ENCODE data around the gene PGBD5. TPM values are rescaled to one million over a fixed set of nuclear protein-coding genes. Genes with fewer than 3 reads are reported as not detected.

The PGBD5 gene
- total RNA-seq, 2 donors from 2014 or later: 0.14 to 0.63 TPM

- Histone ChIP-seq H3K4me1 (ENCODE audit: control insufficient read depth in 1 of 2, low read depth in 2 of 2) (no peaks in the 10 kb centered on the region), H3K27me3 (replicated peaks; ENCODE audit: insufficient read depth) (no peaks in the 10 kb centered on the region), H3K27ac (no peak overlapping the region), H3K9me3 (no peaks in the 10 kb centered on the region), H3K36me3 (no peaks in the 10 kb centered on the region), H3K4me3 (no peak overlapping the region)
- ATAC-seq (ENCODE audit: insufficient number of reproducible peaks, low FRiP score, low read depth) (no peak), DNase-seq (ENCODE audit: low spot score) (no peak)
- TF ChIP-seq, protein P1, sequence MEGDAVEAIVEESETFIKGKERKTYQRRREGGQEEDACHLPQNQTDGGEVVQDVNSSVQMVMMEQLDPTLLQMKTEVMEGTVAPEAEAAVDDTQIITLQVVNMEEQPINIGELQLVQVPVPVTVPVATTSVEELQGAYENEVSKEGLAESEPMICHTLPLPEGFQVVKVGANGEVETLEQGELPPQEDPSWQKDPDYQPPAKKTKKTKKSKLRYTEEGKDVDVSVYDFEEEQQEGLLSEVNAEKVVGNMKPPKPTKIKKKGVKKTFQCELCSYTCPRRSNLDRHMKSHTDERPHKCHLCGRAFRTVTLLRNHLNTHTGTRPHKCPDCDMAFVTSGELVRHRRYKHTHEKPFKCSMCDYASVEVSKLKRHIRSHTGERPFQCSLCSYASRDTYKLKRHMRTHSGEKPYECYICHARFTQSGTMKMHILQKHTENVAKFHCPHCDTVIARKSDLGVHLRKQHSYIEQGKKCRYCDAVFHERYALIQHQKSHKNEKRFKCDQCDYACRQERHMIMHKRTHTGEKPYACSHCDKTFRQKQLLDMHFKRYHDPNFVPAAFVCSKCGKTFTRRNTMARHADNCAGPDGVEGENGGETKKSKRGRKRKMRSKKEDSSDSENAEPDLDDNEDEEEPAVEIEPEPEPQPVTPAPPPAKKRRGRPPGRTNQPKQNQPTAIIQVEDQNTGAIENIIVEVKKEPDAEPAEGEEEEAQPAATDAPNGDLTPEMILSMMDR (IDR thresholded peaks at IDR 0.05): no peak
Measured at GRCh38 chr1:230314142-230314470, 112.0 kb downstream of the PGBD5 start.

- Histone ChIP-seq H3K9me3 (no peaks in the 10 kb centered on the region), H3K27me3 (replicated peaks; ENCODE audit: insufficient read depth) (no peaks in the 10 kb centered on the region), H3K4me3 (no peak overlapping the region), H3K4me1 (ENCODE audit: control insufficient read depth in 1 of 2, low read depth in 2 of 2) (no peaks in the 10 kb centered on the region), H3K36me3 (no peaks in the 10 kb centered on the region), H3K27ac (no peak overlapping the region)
- DNase-seq (ENCODE audit: low spot score): no peak
- TF ChIP-seq, protein P1 (IDR thresholded peaks at IDR 0.05): no peak
- no peak for ATAC-seq (ENCODE audit: insufficient number of reproducible peaks, low FRiP score, low read depth)
Measured at GRCh38 chr1:230313453-230314141, 112.5 kb downstream of the PGBD5 start.

DNA sequence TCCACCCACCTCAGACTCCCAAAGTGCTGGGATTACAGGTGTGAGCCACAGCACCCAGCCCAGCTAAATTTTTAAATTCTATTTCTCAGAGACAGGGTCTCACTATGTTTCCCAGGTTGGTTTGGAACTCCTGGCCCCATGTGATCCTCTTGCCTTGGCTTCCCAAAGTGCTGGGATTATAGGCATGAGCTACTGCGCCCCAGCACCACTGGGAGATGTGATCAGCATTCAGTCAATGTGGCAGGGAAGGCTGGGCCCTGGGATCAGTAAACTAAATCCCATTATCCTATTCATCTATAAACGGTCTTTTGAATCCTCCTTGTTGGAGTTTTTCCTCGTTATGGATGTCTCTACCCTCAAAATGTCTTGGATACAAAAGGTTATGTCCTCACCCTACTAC, 113.5 kb downstream of the PGBD5 start:
- Histone ChIP-seq H3K4me3 (no peak overlapping the region), H3K4me1 (ENCODE audit: control insufficient read depth in 1 of 2, low read depth in 2 of 2) (peaks cover 0 to 5% of the 10 kb centered on the region in 2 donors), H3K27ac (no peak overlapping the region), H3K9me3 (no peaks in the 10 kb centered on the region), H3K36me3 (no peaks in the 10 kb centered on the region), H3K27me3 (replicated peaks; ENCODE audit: insufficient read depth) (no peaks in the 10 kb centered on the region)
- DNase-seq (ENCODE audit: low spot score): no peak
- TF ChIP-seq, protein P1 (IDR thresholded peaks at IDR 0.05): no peak
- no peak for ATAC-seq (ENCODE audit: insufficient number of reproducible peaks, low FRiP score, low read depth)

DNA sequence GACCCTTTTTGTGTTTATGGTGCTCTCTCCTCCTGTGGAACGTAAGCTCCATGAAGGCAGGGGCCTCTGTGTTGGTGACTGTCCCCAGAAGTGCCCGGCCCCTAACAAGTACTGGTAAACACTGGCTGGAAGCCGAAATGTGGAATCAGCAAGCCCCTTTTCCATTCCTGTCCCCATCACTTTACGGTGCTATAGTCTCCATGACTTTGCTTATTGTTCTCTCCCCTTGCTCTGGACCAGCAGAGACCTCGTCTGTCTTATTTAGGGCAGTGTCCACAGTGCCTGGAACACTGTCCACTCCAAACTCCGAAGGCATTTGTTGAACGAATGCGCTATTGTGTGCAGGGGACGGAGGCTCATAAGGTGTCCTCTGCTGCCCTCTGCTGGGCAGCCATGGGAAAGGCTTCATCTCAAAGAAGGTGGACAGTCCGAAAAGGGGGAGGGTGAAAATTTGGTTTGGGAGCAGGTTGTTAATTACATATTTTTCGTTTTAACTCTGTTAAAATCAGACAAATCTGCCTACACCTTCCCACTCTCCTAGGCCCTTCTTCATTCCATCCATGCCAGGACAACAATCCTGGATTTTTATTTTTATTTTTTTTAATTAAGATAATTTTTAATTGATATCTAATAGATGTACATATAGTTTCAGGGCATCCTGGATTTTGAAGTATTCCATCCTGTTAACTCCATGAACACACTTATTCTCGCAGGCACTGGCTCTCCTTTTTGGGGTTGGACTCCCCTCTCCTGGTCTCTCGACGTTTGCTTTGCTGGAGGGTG, 115.6 kb downstream of the PGBD5 start:
- no peaks in the 10 kb centered on the region for H3K9me3 ChIP-seq
- TF ChIP-seq, protein P1 (IDR thresholded peaks at IDR 0.05): peak; percentile 96
- no peaks in the 10 kb centered on the region for H3K27me3 ChIP-seq (replicated peaks; ENCODE audit: insufficient read depth)
- no peak overlapping the region for H3K27ac ChIP-seq
- H3K4me1 ChIP-seq (ENCODE audit: control insufficient read depth in 1 of 2, low read depth in 2 of 2): peaks cover 0 to 10% of the 10 kb centered on the region in 2 donors
- ATAC-seq (ENCODE audit: insufficient number of reproducible peaks, low FRiP score, low read depth): peak; percentile 72
- H3K4me3 ChIP-seq: no peak overlapping the region
- DNase-seq (ENCODE audit: low spot score): peak; percentile 31
- no peaks in the 10 kb centered on the region for H3K36me3 ChIP-seq

DNA sequence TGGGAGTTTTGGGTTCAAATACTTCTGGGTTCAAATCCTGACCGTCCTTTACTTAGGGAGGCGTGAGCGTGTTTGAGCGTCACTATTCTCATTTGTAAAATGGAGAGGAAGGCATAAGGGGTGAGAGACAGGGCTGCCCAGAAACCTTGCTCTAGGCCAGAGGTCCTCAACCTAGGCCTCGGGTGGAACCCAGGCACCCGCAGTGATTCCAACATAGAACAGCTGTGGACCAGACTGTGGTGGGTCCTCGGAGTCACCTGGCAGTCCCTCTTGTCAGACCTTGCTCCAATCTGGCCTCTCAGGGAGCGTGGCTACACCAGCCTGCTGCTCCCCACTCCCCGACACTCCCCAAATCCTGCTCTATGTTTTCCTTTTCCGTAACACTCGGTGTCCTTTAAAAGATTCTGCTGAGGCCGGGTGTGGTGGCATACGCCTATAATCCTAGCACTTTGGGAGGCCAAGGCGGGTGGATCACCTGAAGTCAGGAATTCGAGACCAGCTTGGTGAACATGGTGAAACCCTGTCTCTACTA, 116.4 kb downstream of the PGBD5 start:
- TF ChIP-seq, protein P1 (IDR thresholded peaks at IDR 0.05): no peak
- Histone ChIP-seq H3K36me3 (no peaks in the 10 kb centered on the region), H3K27me3 (replicated peaks; ENCODE audit: insufficient read depth) (no peaks in the 10 kb centered on the region), H3K4me3 (no peak overlapping the region), H3K4me1 (ENCODE audit: control insufficient read depth in 1 of 2, low read depth in 2 of 2) (peaks cover 0 to 10% of the 10 kb centered on the region in 2 donors), H3K27ac (no peak overlapping the region), H3K9me3 (no peaks in the 10 kb centered on the region)
- no peak for DNase-seq (ENCODE audit: low spot score)
- no peak for ATAC-seq (ENCODE audit: insufficient number of reproducible peaks, low FRiP score, low read depth)
